Measurements from ENCODE around the gene CPN1. TPM values are rescaled to one million over a fixed set of nuclear protein-coding genes. Genes with fewer than 3 reads are reported as not detected.

The CPN1 gene
- total RNA-seq, 1 donor: not detected

DNA sequence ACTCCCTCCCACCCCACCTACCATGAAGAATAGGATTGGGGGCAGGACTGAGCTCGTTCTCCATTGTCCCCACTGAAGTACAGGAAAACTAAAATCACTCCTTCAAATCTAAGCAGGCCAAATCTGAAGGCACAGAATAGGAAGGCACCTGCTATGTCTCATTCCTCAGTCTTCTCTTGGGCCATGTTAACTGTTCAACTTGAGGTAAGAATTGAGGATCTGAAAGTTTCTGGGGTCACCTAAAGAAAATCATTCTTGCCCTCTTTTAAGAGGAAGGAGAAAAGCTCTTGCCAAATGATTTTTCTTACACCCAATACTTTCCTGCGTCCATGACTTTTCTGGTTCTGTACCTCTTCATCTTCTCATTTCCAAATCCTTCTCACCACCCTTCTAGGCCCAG lies 4.9 kb downstream of the CPN1 start:
- H3K4me3 ChIP-seq (ENCODE audit: low read depth, low read length): no peak overlapping the region
- no peak for DNase-seq (ENCODE audit: low read depth)
- no peak for TF ChIP-seq CTCF (IDR thresholded peaks at IDR 0.05; ENCODE audit: insufficient read depth, low read length)

GRCh38 chr10:100075426-100076220 lies 6.0 kb downstream of the CPN1 start:
- DNase-seq (ENCODE audit: low read depth): no peak
- H3K4me3 ChIP-seq (ENCODE audit: low read depth, low read length): no peak overlapping the region
- TF ChIP-seq CTCF (IDR thresholded peaks at IDR 0.05; ENCODE audit: insufficient read depth, low read length): no peak

- no peak overlapping the region for H3K4me3 ChIP-seq (ENCODE audit: low read depth, low read length)
- no peak for TF ChIP-seq CTCF (IDR thresholded peaks at IDR 0.05; ENCODE audit: insufficient read depth, low read length)
- DNase-seq (ENCODE audit: low read depth): no peak
Measured at GRCh38 chr10:100072514-100072913, 9.2 kb downstream of the CPN1 start.

GRCh38 chr10:100071529-100071928 lies 10.1 kb downstream of the CPN1 start:
- no peak for DNase-seq (ENCODE audit: low read depth)
- no peak overlapping the region for H3K4me3 ChIP-seq (ENCODE audit: low read depth, low read length)
- TF ChIP-seq CTCF (IDR thresholded peaks at IDR 0.05; ENCODE audit: insufficient read depth, low read length): no peak

DNA sequence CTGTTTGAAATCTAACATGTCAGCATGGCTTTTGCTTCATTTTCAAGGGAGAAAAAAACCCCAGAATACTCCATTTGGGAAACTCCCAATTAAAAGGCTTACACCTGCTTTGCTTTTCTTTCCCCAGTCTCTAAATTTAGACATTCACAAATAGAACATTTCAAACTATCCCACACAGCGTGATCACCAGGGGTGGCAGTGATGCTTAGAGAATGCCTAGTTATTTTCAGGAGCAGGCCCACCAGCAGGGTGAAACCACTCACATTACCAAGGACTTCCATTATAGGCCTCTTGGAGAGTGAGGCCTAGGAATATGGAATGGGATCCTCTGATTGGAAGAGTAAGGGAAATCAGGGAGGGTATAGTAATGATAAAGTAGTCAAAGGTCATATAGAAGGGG lies 14.2 kb downstream of the CPN1 start:
- TF ChIP-seq CTCF (IDR thresholded peaks at IDR 0.05; ENCODE audit: insufficient read depth, low read length): no peak
- no peak for DNase-seq (ENCODE audit: low read depth)
- no peak overlapping the region for H3K4me3 ChIP-seq (ENCODE audit: low read depth, low read length)

DNA sequence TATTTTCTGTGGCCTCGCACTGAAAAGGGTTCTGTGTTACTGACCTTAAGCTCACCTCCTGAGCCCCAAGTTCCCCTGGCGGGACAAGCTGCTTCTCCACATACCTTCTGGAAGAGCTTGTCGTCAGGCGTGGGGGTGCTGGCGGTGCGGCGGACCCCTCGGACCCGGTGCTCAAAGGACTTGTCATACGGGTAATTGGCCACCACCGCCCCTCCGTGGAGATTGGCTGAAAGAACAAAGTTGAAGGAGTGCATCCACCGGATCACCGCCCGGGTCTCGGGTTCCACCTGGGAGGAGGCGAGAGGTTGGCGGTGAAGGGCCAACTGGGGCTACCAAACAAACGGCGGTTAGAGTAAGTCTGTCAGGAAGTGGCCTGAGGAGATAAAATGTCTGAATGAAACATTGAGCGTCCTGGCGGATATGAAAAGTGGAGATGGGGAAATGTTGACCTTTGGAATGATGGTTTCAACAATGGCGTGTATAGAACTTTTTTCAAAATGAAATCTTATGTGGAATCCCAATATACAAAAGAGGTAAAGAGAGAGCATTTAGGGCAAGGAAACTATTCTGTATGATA lies 16.5 kb downstream of the CPN1 start:
- DNase-seq (ENCODE audit: low read depth): no peak
- no peak for TF ChIP-seq CTCF (IDR thresholded peaks at IDR 0.05; ENCODE audit: insufficient read depth, low read length)
- H3K4me3 ChIP-seq (ENCODE audit: low read depth, low read length): no peak overlapping the region
